ENCODE measurements around the gene CNDP1. TPM values are rescaled to one million over a fixed set of nuclear protein-coding genes. Genes with fewer than 3 reads are reported as not detected.

The CNDP1 gene
- total and polyA plus RNA-seq, 2 donors (not counting 1 experiment from before 2014, with no cell fraction given) = 0.19 to 0.57 TPM

GRCh38 chr18:74530584-74530862 lies 3.8 kb upstream of the CNDP1 start:
- Histone ChIP-seq H4K20me1 (ENCODE audit: control insufficient read depth, insufficient read depth, low read length, poor library complexity, severe bottlenecking) (no peaks in the 10 kb centered on the region), H3K27ac (ENCODE audit: low read length in 2 of 2) (no peak overlapping the region), H3K4me2 (replicated peaks; ENCODE audit: low read depth, low read length, poor library complexity, severe bottlenecking) (no peak overlapping the region), H3K4me3 (ENCODE audit: control extremely low read depth in 1 of 5, extremely low read depth in 1 of 5, insufficient read depth in 1 of 5, low read depth in 2 of 5, low read length in 4 of 5) (no peak overlapping the region), H3K79me2 (ENCODE audit: control insufficient read depth, insufficient read depth, low read length) (no peaks in the 10 kb centered on the region), H2AFZ (ENCODE audit: insufficient read depth, low read depth, low read length, poor library complexity, severe bottlenecking) (no peak overlapping the region), H3K36me3 (replicated peaks in 1 of 2; ENCODE audit: control extremely low read depth in 1 of 2, control insufficient read depth in 1 of 2, extremely low read depth in 1 of 2, insufficient read depth in 2 of 2, low read length in 1 of 2) (no peaks in the 10 kb centered on the region), H3K9ac (ENCODE audit: low read length) (no peak overlapping the region), H3K9me3 (ENCODE audit: control extremely low read depth in 1 of 3, control insufficient read depth in 2 of 3, insufficient read depth in 1 of 3, low read length in 2 of 3) (no peaks in the 10 kb centered on the region), H3K4me1 (ENCODE audit: control insufficient read depth in 2 of 2, insufficient read depth in 2 of 2, low read length in 2 of 2) (no peaks in the 10 kb centered on the region), H3K27me3 (replicated peaks in 1 of 4; ENCODE audit: control extremely low read depth in 1 of 4, control insufficient read depth in 3 of 4, insufficient read depth in 4 of 4, low read length in 3 of 4) (no peaks in the 10 kb centered on the region)
- Mint-ChIP-seq H3K4me1 (no peaks in the 10 kb centered on the region), H3K27me3 (peaks cover 3% of the 10 kb centered on the region), H3K9me3 (ENCODE audit: insufficient read depth) (no peaks in the 10 kb centered on the region), H3K4me3 (no peak overlapping the region), H3K27ac (no peak overlapping the region)
- intact Hi-C loops (cut with micrococcal nuclease) = no loop called here
- DNase-seq (no peak), ATAC-seq (ENCODE audit: low read depth) (no peak)
- ChIA-PET POLR2A (no interaction called here), CTCF (interaction anchor here (1.2 kb wide), 1 partner anchor 21 kb away, joined by 3 read pairs; no protein-coding TSS in a partner anchor)
- TF ChIP-seq EZH2 (IDR thresholded peaks at IDR 0.05; ENCODE audit: borderline replicate concordance, insufficient read depth, low read depth, low read length, poor library complexity, severe bottlenecking) = no peak
- no peak for TF ChIP-seq CTCF (IDR thresholded peaks at IDR 0.05)
- WGBS (ENCODE audit: insufficient coverage) = 100% methylated on average over 6 of the region's 6 CpGs

DNA sequence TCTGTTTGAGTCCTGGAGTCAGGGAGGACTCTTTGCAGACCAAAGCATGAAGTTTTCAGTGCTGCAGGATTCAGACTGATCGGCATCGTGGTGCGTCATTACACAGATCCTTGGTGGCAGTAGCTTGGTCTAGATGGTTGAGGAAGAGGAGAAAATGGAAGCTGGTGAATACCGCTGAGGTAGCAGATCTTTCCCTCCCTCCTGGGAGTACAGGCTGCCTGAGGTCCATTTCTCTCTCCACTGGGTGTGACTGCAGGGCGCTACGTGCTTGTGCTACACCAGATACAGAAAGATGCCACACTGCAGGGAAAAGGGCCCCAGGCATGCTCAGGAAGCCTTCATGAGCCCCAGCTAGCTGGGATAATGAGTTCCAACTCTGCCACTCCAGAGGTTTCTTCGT lies 3.3 kb upstream of the CNDP1 start:
- Histone ChIP-seq H3K9me3 (ENCODE audit: control extremely low read depth in 1 of 3, control insufficient read depth in 2 of 3, insufficient read depth in 1 of 3, low read length in 2 of 3) (no peaks in the 10 kb centered on the region), H3K9ac (ENCODE audit: low read length) (no peak overlapping the region), H3K27me3 (replicated peaks in 1 of 4; ENCODE audit: control extremely low read depth in 1 of 4, control insufficient read depth in 3 of 4, insufficient read depth in 4 of 4, low read length in 3 of 4) (no peaks in the 10 kb centered on the region), H3K4me3 (ENCODE audit: control extremely low read depth in 1 of 5, extremely low read depth in 1 of 5, insufficient read depth in 1 of 5, low read depth in 2 of 5, low read length in 4 of 5) (no peak overlapping the region), H4K20me1 (ENCODE audit: control insufficient read depth, insufficient read depth, low read length, poor library complexity, severe bottlenecking) (no peaks in the 10 kb centered on the region), H2AFZ (ENCODE audit: insufficient read depth, low read depth, low read length, poor library complexity, severe bottlenecking) (no peak overlapping the region), H3K4me2 (replicated peaks; ENCODE audit: low read depth, low read length, poor library complexity, severe bottlenecking) (no peak overlapping the region), H3K4me1 (ENCODE audit: control insufficient read depth in 2 of 2, insufficient read depth in 2 of 2, low read length in 2 of 2) (no peaks in the 10 kb centered on the region), H3K27ac (ENCODE audit: low read length in 2 of 2) (no peak overlapping the region), H3K36me3 (replicated peaks in 1 of 2; ENCODE audit: control extremely low read depth in 1 of 2, control insufficient read depth in 1 of 2, extremely low read depth in 1 of 2, insufficient read depth in 2 of 2, low read length in 1 of 2) (no peaks in the 10 kb centered on the region), H3K79me2 (ENCODE audit: control insufficient read depth, insufficient read depth, low read length) (no peaks in the 10 kb centered on the region)
- 95% methylated on average over 6 of the region's 7 CpGs for WGBS (ENCODE audit: insufficient coverage)
- ChIA-PET POLR2A (no interaction called here), CTCF (interaction anchor here (1.2 kb wide), 1 partner anchor 21 kb away, joined by 3 read pairs; no protein-coding TSS in a partner anchor)
- DNase-seq (no peak), ATAC-seq (ENCODE audit: low read depth) (no peak)
- no peak for TF ChIP-seq EZH2 (IDR thresholded peaks at IDR 0.05; ENCODE audit: borderline replicate concordance, insufficient read depth, low read depth, low read length, poor library complexity, severe bottlenecking)
- TF ChIP-seq CTCF (IDR thresholded peaks at IDR 0.05) = no peak
- Mint-ChIP-seq H3K4me1 (no peaks in the 10 kb centered on the region), H3K27ac (no peak overlapping the region), H3K27me3 (peaks cover 3% of the 10 kb centered on the region), H3K4me3 (no peak overlapping the region), H3K9me3 (ENCODE audit: insufficient read depth) (no peaks in the 10 kb centered on the region)
- intact Hi-C loops (cut with micrococcal nuclease) = no loop called here

Data from B cell (primary cell).